Spleen (tissue), 7 donors: ENCODE data around the gene CCNY.

Experiments used
- CTCF ChIP-seq, 11 experiments: fragments of 200-600 bp in 7 of 11; fragments of 450-650 bp in 4 of 11; sonication (generic) in 4 of 11; IDR thresholded peaks in 8 of 11; conservative IDR thresholded peaks in 3 of 11; 1 replicate in 7 of 11; 2 replicates in 4 of 11; pipeline versions ENCODE4 v1.4.0 to v1.8.0; 2016 to 2021; ENCODE audit warnings: antibody characterized with exemption in 11 of 11, inconsistent platforms in 4 of 11, mild to moderate bottlenecking in 1 of 11
- POLR2A ChIP-seq, 3 donors: fragments of 450-650 bp; IDR thresholded peaks; one replicate each; pipeline ENCODE4 v1.5.1; 2017; ENCODE audit warnings: antibody characterized with exemption in 3 of 3, mild to moderate bottlenecking in 1 of 3
- POLR2AphosphoS5 ChIP-seq, 3 donors: sonication (generic); formaldehyde crosslinking; IDR thresholded peaks; one replicate each; pipeline ENCODE4 v1.5.1; 2017; ENCODE audit warnings: antibody characterized with exemption in 3 of 3
- donor health status: DM: no; HTN: no; CAD: no; lungs with moderate emphysema.
- donor health status: DM: no; HTN: no; CAD: no.
- donor health status: DM: no; HTN: no; CAD: no.

- no peak for TF ChIP-seq CTCF (IDR thresholded peaks at IDR 0.05 in 8 of 11, conservative IDR thresholded peaks at IDR 0.05 in 3 of 11)
- no peak for TF ChIP-seq POLR2A (IDR thresholded peaks at IDR 0.05)
- TF ChIP-seq POLR2AphosphoS5 (IDR thresholded peaks at IDR 0.05) = no peak
Observed at GRCh38 chr10:35465673-35466072, 129.4 kb downstream of the CCNY start.
